ENCODE results near the gene RGS5.

The RGS5 gene

GRCh38 chr1:163093579-163093978, 109.1 kb downstream of the RGS5 start:
- Histone ChIP-seq H3K27me3 (no peaks in the 10 kb centered on the region), H3K9me3 (no peaks in the 10 kb centered on the region), H3K4me3 (no peak overlapping the region), H3K27ac (no peak overlapping the region), H3K4me1 (peaks cover 0 to 6% (median 0%) of the 10 kb centered on the region in 4 donors), H3K36me3 (no peaks in the 10 kb centered on the region)
- intact Hi-C loops (cut with DNase I; ENCODE audit: low total_unique reads) = no loop called here
- DNase-seq = no peak
- no peak for TF ChIP-seq CTCF (IDR thresholded peaks at IDR 0.05)

GRCh38 chr1:163093169-163093568, 109.5 kb downstream of the RGS5 start:
- TF ChIP-seq CTCF (IDR thresholded peaks at IDR 0.05) = no peak
- intact Hi-C loops (cut with DNase I; ENCODE audit: low total_unique reads) = no loop called here
- H3K27ac ChIP-seq = no peak overlapping the region

More at GRCh38 chr1:163093169-163093568, 109.5 kb downstream of the RGS5 start:
- H3K36me3 ChIP-seq = no peaks in the 10 kb centered on the region
- H3K9me3 ChIP-seq = no peaks in the 10 kb centered on the region
- H3K4me3 ChIP-seq = no peak overlapping the region
- H3K27me3 ChIP-seq = no peaks in the 10 kb centered on the region
- DNase-seq = no peak
- H3K4me1 ChIP-seq = peaks cover 0 to 6% (median 0%) of the 10 kb centered on the region in 4 donors
